HG03103 (cell line): ENCODE data around the gene EXOSC10.
"Not testable (repeated sequence)": the region's sequence is repeated elsewhere in the genome, so short reads cannot be mapped to it uniquely, and the experiment has no call there.

Experiments used
- ATAC-seq: cut with Tn5 transposase; IDR thresholded peaks from one replicate; pipeline ENCODE4 v1.9.1; 2021; ENCODE audit warnings: low read depth; ENCODE audit not compliant: unreplicated experiment

Gene EXOSC10

GRCh38 chr1:11024154-11024873 lies 75.4 kb downstream of the EXOSC10 start:
- no peak for ATAC-seq

DNA sequence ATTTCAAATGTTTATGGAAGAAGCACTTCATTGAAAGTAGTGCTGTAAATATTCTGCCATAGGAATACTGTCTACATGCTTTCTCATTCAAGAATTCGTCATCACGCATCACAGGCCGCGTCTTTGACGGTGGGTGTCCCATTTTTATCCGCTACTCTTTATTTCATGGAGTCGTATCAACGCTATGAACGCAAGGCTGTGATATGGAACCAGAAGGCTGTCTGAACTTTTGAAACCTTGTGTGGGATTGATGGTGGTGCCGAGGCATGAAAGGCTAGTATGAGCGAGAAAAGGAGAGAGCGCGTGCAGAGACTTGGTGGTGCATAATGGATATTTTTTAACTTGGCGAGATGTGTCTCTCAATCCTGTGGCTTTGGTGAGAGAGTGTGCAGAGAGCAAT lies 76.5 kb downstream of the EXOSC10 start:
- ATAC-seq: no peak

DNA sequence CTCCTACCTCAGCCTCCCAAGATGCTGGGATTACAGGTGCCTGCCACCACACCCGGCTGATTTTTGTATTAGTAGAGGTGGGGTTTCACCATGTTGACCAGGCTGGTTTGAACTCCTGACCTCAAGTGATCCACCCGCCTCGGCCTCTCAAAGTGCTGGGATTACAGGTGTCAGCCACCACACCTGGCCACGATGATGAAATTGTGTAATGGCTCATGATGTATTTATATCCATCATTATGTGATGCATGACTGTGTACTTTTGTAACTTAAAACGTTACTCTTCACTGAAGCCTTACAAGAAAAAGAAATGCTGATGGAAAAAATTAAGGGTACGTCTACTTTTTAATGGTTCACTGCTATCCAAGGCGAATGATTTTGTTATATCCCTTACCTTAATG lies 79.7 kb downstream of the EXOSC10 start:
- no peak for ATAC-seq

GRCh38 chr1:11019358-11019757 lies 80.3 kb downstream of the EXOSC10 start:
- not testable (repeated sequence) for ATAC-seq
